Motor neuron (in vitro differentiated cells): Measurements from ENCODE around the gene ATG4B. TPM values are rescaled to one million over a fixed set of nuclear protein-coding genes. Genes with fewer than 3 reads are reported as not detected.
A peak's percentile ranks its signal among the peaks of the same experiment; 100 is the strongest.
"Not testable (repeated sequence)": the region's sequence is repeated elsewhere in the genome, so short reads cannot be mapped to it uniquely, and the experiment has no call there.

Experiments
- ATAC-seq, 8 experiments: fragments of 200-7000 bp; cut with Tn5 transposase; replicated peaks in 6 of 8; 2 replicates each; pipeline ENCODE4 v1.8.0; 2021; ENCODE audit warnings: mild to moderate bottlenecking in 8 of 8, moderate library complexity in 8 of 8
- H3K27ac ChIP-seq, 2 donors: fragments of 250-450 bp; sonication (Bioruptor Pico); 2 replicates each; pipeline ENCODE4 v1.9.0; 2021; ENCODE audit warnings: antibody characterized with exemption in 2 of 2, mild to moderate bottlenecking in 2 of 2, moderate library complexity in 1 of 2
- H3K4me1 ChIP-seq, 2 donors: fragments of 250-450 bp; sonication (Bioruptor Pico); replicated peaks in 1 of 2; 2 replicates each; pipeline ENCODE4 v1.6.1; 2021; ENCODE audit warnings: antibody characterized with exemption in 2 of 2, mild to moderate bottlenecking in 2 of 2, moderate library complexity in 1 of 2
- H3K4me3 ChIP-seq, 5 donors: fragments of 250-450 bp; sonication (Bioruptor Pico); 2 replicates each; pipeline ENCODE4 v1.9.0; 2021; ENCODE audit warnings: antibody characterized with exemption in 5 of 5, mild to moderate bottlenecking in 5 of 5, moderate library complexity in 4 of 5
- WGBS, 10 experiments: fragments of 450-650 bp; shearing (Covaris generic); methylation state at CpG; one replicate each; pipeline ENCODE4 v1.0.0; 2022; 5-methylcytosine and 5-hydroxymethylcytosine counted together
- in situ Hi-C, 9 experiments: fragments of 400-800 bp; cut with MboI; loops; one replicate each; pipeline ENCODE4 v1.15.0; 2021; ENCODE audit warnings: low sequenced_read_pairs in 9 of 9, low pct_unique_long_range_greater_than_20kb in 2 of 9; ENCODE audit not compliant: unreplicated experiment in 9 of 9
- total RNA-seq, 8 experiments: library from RNA; unstranded; fragments of 300-600 nt; gene quantifications; 2 replicates each; pipeline versions ENCODE4 v1.2.3 to v1.2.4, GENCODE V29; 2022

The ATG4B gene
- total RNA-seq, 8 experiments from 2014 or later, result 39.4 to 93.1 (median 53.2) TPM

- no peak for ATAC-seq
- peaks cover 7 to 10% of the 10 kb centered on the region in 2 donors for H3K4me1 ChIP-seq
- H3K27ac ChIP-seq, result no peak overlapping the region
- in situ Hi-C loops, result no loop called here
- no peak overlapping the region for H3K4me3 ChIP-seq
- 83 to 100% (median 98%) methylated on average over 1 to 7 of the region's 13 CpGs; no CpG with 5 or more reads in 2 of the 10 experiments for WGBS, 10 experiments
These were observed 15.8 kb downstream of the ATG4B start for GRCh38 chr2:241653210-241653750.

DNA sequence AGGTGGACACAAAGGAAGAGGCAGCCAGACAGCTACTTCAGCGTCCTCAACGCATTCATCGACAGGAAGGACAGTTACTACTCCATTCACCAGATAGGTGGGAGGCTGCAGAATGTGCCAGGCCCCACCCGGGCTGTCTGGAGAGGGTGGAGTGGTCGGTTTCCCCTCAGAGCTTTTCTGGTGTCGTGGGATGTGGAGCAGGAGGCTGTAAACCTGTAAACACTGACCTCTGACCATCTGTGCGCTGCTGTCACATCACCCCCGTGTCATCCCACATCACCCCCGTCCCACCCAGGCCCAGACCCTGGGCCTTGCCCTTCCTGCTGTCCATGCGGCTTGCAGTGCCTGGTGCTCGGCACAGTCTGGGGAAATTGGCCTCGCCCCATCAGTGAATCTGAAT is 17.1 kb downstream of the ATG4B start:
- Histone ChIP-seq H3K27ac (no peak overlapping the region), H3K4me3 (no peak overlapping the region), H3K4me1 (no peaks in the 10 kb centered on the region)
- ATAC-seq, result no peak
- 90 to 100% (median 100%) methylated on average over 1 to 6 of the region's 12 CpGs; no CpG with 5 or more reads in 3 of the 10 experiments for WGBS, 10 experiments
- in situ Hi-C loops, result no loop called here

DNA sequence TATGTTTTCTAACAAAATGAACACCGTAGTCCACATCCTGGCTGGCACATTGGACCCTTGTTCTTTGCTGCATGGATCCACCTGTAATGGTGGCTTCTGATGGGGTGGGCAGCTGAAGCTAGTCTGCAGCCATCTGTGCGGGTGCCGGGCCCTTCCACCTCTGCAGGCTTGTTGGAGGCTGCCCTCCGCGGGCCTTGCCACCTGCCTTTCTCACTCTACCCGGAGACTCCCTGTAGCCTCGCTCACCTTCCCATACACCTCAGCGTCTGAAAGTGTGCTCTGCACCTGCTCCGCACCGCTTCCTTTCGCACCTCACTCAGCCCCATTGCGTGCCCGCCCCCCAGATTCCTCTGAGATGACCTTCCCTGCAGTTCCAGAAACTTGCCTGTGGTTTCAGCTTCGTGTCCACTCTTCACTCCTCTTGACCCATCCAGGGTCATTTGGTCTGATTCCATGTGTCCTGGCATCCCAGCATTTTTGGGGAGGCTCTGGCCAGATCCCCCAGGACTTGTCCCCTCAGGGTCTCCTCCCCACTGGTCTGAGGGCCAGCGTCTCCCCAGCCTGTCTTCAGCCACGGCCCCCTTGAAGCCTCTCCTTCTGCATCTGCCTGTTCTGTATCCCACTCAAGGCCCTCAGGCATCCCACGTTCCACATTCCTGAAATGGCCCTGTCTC is 18.2 kb downstream of the ATG4B start:
- Histone ChIP-seq H3K27ac (no peak overlapping the region), H3K4me3 (no peak overlapping the region), H3K4me1 (no peaks in the 10 kb centered on the region)
- in situ Hi-C loops, result no loop called here
- 60 to 100% (median 97%) methylated on average over 1 to 12 of the region's 17 CpGs; no CpG with 5 or more reads in 1 of the 10 experiments for WGBS, 10 experiments
- peak in 1 of 8 experiments; percentile 10 for ATAC-seq

DNA sequence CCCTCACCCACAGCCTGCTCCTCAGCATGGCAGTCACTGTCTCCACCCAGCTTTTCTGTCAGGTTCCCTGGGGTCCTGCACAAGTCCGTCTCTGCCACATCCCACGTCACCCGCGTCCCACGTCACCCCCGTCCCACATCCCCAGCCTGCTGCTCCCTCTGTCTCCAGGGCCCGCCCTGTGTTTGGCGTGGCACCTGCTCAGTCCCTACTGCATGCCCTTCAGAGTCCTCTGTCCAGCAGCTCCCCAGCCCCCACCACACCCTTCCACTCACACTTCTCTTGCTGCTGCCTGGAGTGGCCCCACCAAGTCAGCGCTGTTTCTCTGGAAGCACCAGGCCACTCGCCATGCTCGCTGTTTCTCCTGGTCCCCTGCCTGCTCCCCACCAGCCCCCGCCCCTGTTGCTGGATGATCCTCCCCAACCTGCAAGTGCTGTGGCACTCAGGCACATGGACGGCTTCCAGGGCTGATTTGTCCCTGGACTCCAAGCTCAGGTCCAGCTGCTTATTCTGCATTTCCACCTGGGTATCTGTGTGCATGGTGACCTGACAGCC is 18.8 kb downstream of the ATG4B start:
- H3K4me3 ChIP-seq, result no peak overlapping the region
- H3K4me1 ChIP-seq, result no peaks in the 10 kb centered on the region
- WGBS, 10 experiments, result no CpG with 5 or more reads among the region's 13 CpGs
- no peak overlapping the region for H3K27ac ChIP-seq
- peak in 1 of 8 experiments; percentile 5 for ATAC-seq
- in situ Hi-C loops, result no loop called here

DNA sequence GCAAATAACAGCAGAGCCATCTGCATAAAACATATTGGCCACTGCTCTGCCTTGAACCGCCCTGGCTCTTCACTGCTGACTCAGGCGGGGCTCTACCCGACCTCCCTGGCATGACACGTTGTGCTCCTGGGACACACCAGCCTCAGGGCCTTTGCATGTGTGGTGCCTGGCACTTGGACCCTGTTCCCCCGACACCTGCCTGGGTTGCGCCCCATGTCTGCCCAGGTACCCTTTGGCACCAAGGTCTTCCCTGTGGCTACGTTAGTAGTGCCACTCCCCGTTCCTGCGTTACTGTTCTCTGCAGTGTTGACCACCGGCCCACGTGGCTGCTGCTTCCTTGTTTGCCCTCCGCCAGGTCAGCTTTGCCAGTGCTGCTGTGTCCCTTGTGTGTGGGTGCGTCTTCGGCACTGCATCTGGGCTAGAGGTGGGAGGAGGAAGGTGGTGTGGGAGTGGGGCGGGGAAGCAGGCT is 20.3 kb downstream of the ATG4B start:
- in situ Hi-C loops, result no loop called here
- WGBS, 10 experiments, result 60 to 100% (median 85%) methylated on average over 1 to 6 of the region's 15 CpGs; no CpG with 5 or more reads in 4 of the 10 experiments
- ATAC-seq, result peak in 2 of 8 experiments; percentile 84 to 85
- Histone ChIP-seq H3K4me1 (no peaks in the 10 kb centered on the region), H3K27ac (no peak overlapping the region), H3K4me3 (no peak overlapping the region)

GRCh38 chr2:241658296-241658695 is 20.8 kb downstream of the ATG4B start:
- Histone ChIP-seq H3K4me3 (no peak overlapping the region), H3K4me1 (no peaks in the 10 kb centered on the region), H3K27ac (no peak overlapping the region)
- in situ Hi-C loops, result no loop called here
- WGBS, 10 experiments, result 80 to 100% methylated on average over 2 to 3 of the region's 5 CpGs; no CpG with 5 or more reads in 8 of the 10 experiments
- no peak for ATAC-seq

DNA sequence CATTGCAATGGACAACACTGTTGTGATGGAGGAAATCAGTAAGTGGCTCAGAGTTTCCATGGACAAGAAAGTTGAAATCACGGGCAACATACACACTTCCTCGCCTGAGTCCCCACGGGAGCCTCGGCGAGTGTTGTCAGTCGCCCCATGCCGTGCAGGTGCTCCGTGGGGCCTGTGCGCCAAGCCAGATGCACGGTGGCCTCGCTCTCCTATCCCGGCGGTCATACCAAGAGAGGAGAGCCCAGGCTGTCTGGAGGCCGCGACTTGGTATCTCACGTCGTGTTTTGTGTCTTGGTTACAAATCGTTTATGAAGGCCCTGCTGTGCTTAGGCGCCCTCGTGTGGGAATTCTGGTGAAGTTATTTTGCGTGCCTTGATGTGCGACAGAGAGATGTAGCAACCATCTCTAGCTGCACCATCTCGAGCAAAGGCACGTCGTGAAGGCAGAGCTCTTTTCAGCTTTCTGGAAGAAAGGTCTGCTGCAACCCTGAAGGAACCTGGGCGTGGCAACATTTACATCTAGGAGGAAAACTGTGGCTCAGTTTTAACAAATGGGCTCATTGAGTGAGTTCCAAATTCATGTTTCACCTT is 21.8 kb downstream of the ATG4B start:
- peak; percentile 34 to 86 (median 52) for ATAC-seq
- in situ Hi-C loops, result no loop called here
- WGBS, 10 experiments, result 0 to 100% (median 60%) methylated on average over 1 to 21 of the region's 26 CpGs; no CpG with 5 or more reads in 2 of the 10 experiments
- Histone ChIP-seq H3K27ac (no peak overlapping the region), H3K4me1 (no peaks in the 10 kb centered on the region), H3K4me3 (no peak overlapping the region)

DNA sequence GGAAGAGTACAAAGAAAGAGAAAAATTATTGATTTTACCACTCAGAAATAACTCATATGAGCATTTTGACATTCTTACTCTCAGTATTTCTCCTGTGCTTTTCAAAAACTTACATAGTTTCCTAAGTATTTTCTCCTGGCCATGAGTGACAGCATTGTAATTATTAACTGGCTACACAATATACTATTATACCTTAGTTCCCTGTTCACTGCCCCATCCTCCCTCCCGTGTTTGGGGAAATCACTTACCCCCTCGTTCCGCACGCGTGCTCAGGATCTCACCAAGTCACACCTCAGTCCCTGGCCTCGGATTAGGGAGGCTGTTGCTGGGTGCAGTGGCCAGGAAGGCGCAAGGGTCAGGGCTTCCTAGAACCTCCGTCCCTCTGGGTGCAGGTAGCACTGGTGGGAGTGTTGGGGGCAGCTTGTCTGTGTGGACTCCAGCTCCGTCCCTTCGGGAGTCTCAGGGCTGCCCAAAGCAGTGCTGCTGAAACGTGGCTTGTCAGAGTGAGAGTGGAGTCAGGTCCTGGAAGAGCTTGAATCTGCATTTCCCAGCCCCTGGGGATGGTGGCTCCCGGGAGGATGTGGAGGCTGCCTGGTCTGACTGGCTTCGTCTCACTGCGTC is 23.2 kb downstream of the ATG4B start:
- Histone ChIP-seq H3K27ac (no peak overlapping the region), H3K4me3 (no peak overlapping the region), H3K4me1 (peaks cover 4 to 9% of the 10 kb centered on the region in 2 donors)
- ATAC-seq, result no peak
- 80 to 100% (median 93%) methylated on average over 1 to 11 of the region's 14 CpGs; no CpG with 5 or more reads in 2 of the 10 experiments for WGBS, 10 experiments
- in situ Hi-C loops, result no loop called here

DNA sequence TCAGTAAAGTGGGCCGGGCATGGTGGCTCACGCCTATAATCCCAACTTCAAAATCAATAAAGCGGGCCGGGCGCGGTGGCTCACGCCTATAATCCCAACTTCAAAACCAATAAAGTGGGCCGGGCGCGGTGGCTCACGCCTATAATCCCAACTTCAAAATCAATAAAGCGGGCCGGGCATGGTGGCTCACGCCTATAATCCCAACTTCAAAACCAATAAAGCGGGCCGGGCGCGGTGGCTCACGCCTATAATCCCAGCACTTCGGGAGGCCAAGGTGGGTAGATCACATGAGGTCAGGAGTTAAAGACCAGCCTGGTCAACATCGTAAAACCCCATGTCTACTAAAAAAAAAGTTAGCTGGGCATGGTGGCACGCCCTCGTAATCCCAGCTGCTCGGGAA is 25.2 kb downstream of the ATG4B start:
- in situ Hi-C loops, H3K4me3 ChIP-seq, ATAC-seq, H3K27ac ChIP-seq: not testable (repeated sequence)
- 83 to 100% (median 94%) methylated on average over 1 to 20 of the region's 24 CpGs; no CpG with 5 or more reads in 3 of the 10 experiments for WGBS, 10 experiments
- peaks cover 21 to 24% of the 10 kb centered on the region in 2 donors for H3K4me1 ChIP-seq

DNA sequence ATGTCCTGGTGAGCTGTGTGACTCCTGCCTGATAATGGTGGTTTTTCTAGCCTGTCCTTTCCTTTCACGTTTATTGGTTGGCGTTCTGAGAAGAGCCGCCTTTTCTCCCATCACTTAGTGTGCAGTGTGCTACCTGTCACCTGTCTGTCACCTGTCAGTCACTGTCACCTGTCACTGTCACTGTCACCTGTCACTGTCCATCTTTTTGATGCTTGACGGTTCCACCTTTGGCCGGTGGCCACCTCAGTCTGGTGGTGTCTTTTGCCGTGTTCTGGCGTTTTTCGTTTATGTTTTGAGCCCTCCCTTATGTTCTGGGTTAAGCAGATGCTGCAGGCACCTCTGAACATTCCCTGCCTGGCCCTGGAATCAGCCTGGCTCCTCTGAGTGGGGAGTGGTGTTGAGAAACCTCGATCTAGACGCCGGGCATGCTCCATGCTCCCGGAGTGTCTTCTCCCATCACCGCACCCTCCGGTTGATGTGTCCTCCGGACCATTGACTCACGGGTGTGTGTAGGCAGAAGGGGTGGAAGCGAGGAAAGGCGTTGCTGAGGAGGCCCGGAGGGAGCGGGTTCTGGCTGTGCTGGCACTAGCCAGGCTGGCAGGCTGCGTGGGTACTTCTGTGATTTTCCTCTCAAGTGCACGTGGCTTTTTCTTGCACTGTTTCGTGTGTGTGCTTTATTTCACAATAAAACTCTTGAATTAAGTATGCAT is 28.4 kb downstream of the ATG4B start:
- Histone ChIP-seq H3K4me1 (peaks cover 21 to 24% of the 10 kb centered on the region in 2 donors), H3K4me3 (no peak overlapping the region), H3K27ac (peak overlapping the region; percentile 94 to 96)
- 52 to 100% (median 86%) methylated on average over 1 to 12 of the region's 23 CpGs; no CpG with 5 or more reads in 3 of the 10 experiments for WGBS, 10 experiments
- in situ Hi-C loops, result no loop called here
- peak in 2 of 8 experiments; percentile 0 to 2 for ATAC-seq

DNA sequence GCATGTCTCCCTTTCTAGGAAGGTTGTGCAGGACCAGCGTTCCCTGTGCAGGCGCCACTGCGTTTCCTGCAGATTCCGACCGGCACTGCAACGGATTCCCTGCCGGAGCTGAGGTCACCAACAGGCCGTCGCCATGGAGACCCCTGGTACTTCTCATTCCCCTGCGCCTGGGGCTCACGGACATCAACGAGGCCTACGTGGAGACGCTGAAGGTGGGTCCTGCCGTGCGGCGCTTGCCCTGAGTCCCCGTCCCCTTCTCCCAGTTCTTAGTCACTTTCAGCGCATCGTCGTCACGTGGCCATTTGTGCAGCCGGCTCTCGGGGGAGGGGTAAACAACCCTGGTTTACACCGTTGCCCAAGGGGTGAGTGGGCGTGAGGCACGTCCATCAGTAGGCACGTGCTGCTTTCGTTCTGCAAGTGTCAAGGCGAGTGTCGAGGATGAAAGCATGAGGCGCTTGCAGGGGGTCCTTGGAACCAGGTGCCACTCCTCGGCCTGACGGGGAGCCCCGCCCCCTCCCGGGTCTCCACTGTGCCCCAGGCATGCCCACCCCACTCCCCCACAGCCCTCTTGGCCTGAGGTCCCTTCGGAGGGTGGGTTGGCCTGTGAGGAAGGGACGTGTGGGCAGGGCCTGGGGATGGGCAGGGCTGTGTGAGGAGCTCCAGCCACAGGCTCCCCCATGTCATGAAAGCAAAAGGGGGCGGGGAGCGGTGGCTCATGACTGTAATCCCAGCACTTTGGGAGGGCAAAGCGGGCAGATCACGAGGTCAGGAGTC is 29.3 kb downstream of the ATG4B start:
- Histone ChIP-seq H3K4me3 (no peak overlapping the region), H3K27ac (peak overlapping the region; percentile 94 to 96), H3K4me1 (peaks cover 21 to 24% of the 10 kb centered on the region in 2 donors)
- in situ Hi-C loops, result no loop called here
- peak in 5 of 8 experiments; percentile 88 to 92 (median 89) for ATAC-seq
- WGBS, 10 experiments, result 0 to 100% (median 63%) methylated on average over 2 to 11 of the region's 42 CpGs; no CpG with 5 or more reads in 2 of the 10 experiments

DNA sequence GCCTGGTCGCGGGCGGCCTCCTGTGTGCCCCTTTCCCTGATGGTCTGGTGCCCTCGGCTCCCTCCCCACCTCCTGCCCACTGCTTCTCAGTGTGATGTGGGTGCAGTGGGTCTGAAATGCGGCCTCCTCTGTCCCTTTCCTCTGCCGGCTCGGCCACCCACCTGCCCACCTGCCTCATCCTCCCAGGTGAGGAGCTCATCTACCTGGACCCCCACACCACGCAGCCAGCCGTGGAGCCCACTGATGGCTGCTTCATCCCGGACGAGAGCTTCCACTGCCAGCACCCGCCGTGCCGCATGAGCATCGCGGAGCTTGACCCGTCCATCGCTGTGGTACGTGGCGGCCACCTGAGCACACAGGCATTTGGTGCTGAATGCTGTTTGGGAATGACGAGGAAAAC is 30.9 kb downstream of the ATG4B start:
- Histone ChIP-seq H3K4me1 (peaks cover 21 to 24% of the 10 kb centered on the region in 2 donors), H3K27ac (no peak overlapping the region), H3K4me3 (no peak overlapping the region)
- no peak for ATAC-seq
- WGBS, 10 experiments, result 87 to 100% (median 98%) methylated on average over 3 to 8 of the region's 21 CpGs; no CpG with 5 or more reads in 6 of the 10 experiments
- in situ Hi-C loops, result no loop called here
